ENCODE results near the gene GAB2.

GAB2 gene

DNA sequence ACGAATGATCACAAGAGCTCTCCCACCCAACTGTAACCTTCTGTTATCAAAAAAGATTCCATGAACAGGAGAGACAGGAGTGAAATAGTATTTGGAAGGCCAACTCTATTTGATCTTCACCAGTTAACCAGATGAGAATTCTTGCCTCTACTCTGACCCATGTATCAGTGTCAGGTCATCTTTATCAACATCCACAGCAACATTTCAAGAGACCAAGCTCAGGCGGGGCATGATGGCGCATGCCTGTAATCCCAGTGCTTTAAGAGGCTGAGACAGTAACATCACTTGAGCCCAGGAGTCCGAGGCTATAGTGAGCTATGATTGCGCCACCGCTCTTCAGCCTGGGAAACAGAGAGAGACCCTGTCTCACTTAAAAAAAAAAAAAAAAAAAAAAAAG, 62.3 kb downstream of the GAB2 start:
- H3K36me3 ChIP-seq (ENCODE audit: insufficient read depth, insufficient read length, low read length): no peaks in the 10 kb centered on the region
- no peaks in the 10 kb centered on the region for H3K9me3 ChIP-seq (ENCODE audit: insufficient read depth, low read length)
- H3K4me1 ChIP-seq (ENCODE audit: insufficient read depth, insufficient read length): no peaks in the 10 kb centered on the region
- DNase-seq (ENCODE audit: low read depth, low spot score): no peak
- no peak overlapping the region for H3K9ac ChIP-seq (ENCODE audit: insufficient read length, low read depth)
- TF ChIP-seq ZNF274 (IDR thresholded peaks at IDR 0.05; ENCODE audit: low read depth, low read length): no peak
- TF ChIP-seq SUZ12 (IDR thresholded peaks at IDR 0.05; ENCODE audit: extremely low read depth, insufficient read depth, insufficient read length): no peak
- TF ChIP-seq YY1 (IDR thresholded peaks at IDR 0.05; ENCODE audit: insufficient read depth, insufficient read length): no peak
- H3K4me3 ChIP-seq (ENCODE audit: insufficient read length, low read depth): no peak overlapping the region
- no peaks in the 10 kb centered on the region for H3K27me3 ChIP-seq (ENCODE audit: insufficient read depth, insufficient read length)

- TF ChIP-seq YY1 (IDR thresholded peaks at IDR 0.05; ENCODE audit: insufficient read depth, insufficient read length): no peak
- TF ChIP-seq SUZ12 (IDR thresholded peaks at IDR 0.05; ENCODE audit: extremely low read depth, insufficient read depth, insufficient read length): no peak
- TF ChIP-seq ZNF274 (IDR thresholded peaks at IDR 0.05; ENCODE audit: low read depth, low read length): no peak
- Histone ChIP-seq H3K27me3 (ENCODE audit: insufficient read depth, insufficient read length) (no peaks in the 10 kb centered on the region), H3K4me1 (ENCODE audit: insufficient read depth, insufficient read length) (no peaks in the 10 kb centered on the region), H3K4me3 (ENCODE audit: insufficient read length, low read depth) (no peak overlapping the region), H3K36me3 (ENCODE audit: insufficient read depth, insufficient read length, low read length) (no peaks in the 10 kb centered on the region), H3K9ac (ENCODE audit: insufficient read length, low read depth) (no peak overlapping the region), H3K9me3 (ENCODE audit: insufficient read depth, low read length) (no peaks in the 10 kb centered on the region)
- no peak for DNase-seq (ENCODE audit: low read depth, low spot score)
Measured at GRCh38 chr11:78354408-78355308, 63.0 kb downstream of the GAB2 start.

DNA sequence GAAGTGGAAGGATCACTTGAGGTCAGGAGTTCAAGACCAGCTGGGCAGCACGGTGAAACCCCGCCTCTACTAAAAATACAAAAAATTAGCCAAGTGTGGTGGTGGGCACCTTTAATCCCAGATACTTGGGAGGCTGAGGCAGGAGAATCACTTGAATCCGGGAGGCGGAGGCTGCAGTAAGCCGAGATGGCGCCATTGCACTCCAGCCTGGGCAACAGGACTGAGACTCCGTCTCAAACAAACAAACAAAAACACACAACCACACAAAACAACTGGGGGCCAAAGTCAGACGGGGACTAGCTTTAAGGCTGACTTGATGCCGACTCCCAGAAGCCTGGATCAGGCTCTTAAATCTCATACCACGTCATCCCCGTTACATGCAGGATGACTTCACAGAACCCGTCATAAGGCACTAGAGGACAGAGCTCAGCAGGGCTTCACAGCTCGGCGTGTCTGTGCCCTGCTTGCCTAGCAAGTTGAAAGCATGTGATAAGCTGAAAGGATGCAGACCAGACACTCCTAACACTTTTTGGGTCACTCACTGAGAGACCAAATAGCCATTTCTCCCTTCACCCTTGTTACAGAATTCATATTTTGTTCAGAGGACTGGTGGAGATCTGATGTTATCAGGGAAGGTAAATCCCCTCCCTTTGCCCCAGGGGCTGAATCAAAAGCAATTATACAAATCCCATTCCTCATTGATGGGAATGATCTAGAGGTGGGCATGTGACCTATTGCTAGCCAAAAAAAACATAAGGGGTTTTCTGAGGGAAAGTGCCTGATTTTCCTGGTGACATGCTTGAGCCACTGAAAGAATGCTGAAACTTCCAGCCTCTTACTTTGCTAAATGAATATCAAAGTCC, 65.4 kb downstream of the GAB2 start:
- no peaks in the 10 kb centered on the region for H3K27me3 ChIP-seq (ENCODE audit: insufficient read depth, insufficient read length)
- no peak for DNase-seq (ENCODE audit: low read depth, low spot score)
- H3K36me3 ChIP-seq (ENCODE audit: insufficient read depth, insufficient read length, low read length): no peaks in the 10 kb centered on the region
- no peak overlapping the region for H3K4me3 ChIP-seq (ENCODE audit: insufficient read length, low read depth)
- H3K9ac ChIP-seq (ENCODE audit: insufficient read length, low read depth): no peak overlapping the region
- no peaks in the 10 kb centered on the region for H3K9me3 ChIP-seq (ENCODE audit: insufficient read depth, low read length)
- no peaks in the 10 kb centered on the region for H3K4me1 ChIP-seq (ENCODE audit: insufficient read depth, insufficient read length)
- no peak for TF ChIP-seq ZNF274 (IDR thresholded peaks at IDR 0.05; ENCODE audit: low read depth, low read length)
- no peak for TF ChIP-seq SUZ12 (IDR thresholded peaks at IDR 0.05; ENCODE audit: extremely low read depth, insufficient read depth, insufficient read length)
- no peak for TF ChIP-seq YY1 (IDR thresholded peaks at IDR 0.05; ENCODE audit: insufficient read depth, insufficient read length)

DNA sequence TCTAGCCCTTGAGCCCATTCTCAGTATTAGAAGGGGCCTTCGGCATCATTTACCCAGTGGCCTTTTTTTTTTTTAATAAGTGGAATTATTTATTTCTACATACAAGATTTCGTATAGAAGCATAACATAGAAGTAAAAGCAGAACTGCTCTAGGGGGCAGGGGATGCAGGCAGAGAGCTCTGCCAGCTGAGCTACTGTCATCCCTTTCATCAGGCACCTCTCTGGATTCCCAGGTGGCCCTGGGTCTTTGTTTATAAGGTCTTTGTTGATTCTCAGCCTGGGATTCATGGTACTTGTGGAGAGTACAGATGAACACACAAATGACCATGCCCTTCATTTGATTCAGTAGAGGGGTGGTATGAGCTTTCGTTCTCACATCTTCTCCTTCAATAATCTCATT, 66.4 kb downstream of the GAB2 start:
- Histone ChIP-seq H3K4me3 (ENCODE audit: insufficient read length, low read depth) (no peak overlapping the region), H3K9me3 (ENCODE audit: insufficient read depth, low read length) (no peaks in the 10 kb centered on the region), H3K4me1 (ENCODE audit: insufficient read depth, insufficient read length) (no peaks in the 10 kb centered on the region), H3K9ac (ENCODE audit: insufficient read length, low read depth) (no peak overlapping the region), H3K36me3 (ENCODE audit: insufficient read depth, insufficient read length, low read length) (no peaks in the 10 kb centered on the region), H3K27me3 (ENCODE audit: insufficient read depth, insufficient read length) (no peaks in the 10 kb centered on the region)
- TF ChIP-seq YY1 (IDR thresholded peaks at IDR 0.05; ENCODE audit: insufficient read depth, insufficient read length) (no peak), SUZ12 (IDR thresholded peaks at IDR 0.05; ENCODE audit: extremely low read depth, insufficient read depth, insufficient read length) (no peak), ZNF274 (IDR thresholded peaks at IDR 0.05; ENCODE audit: low read depth, low read length) (no peak)
- DNase-seq (ENCODE audit: low read depth, low spot score): no peak

DNA sequence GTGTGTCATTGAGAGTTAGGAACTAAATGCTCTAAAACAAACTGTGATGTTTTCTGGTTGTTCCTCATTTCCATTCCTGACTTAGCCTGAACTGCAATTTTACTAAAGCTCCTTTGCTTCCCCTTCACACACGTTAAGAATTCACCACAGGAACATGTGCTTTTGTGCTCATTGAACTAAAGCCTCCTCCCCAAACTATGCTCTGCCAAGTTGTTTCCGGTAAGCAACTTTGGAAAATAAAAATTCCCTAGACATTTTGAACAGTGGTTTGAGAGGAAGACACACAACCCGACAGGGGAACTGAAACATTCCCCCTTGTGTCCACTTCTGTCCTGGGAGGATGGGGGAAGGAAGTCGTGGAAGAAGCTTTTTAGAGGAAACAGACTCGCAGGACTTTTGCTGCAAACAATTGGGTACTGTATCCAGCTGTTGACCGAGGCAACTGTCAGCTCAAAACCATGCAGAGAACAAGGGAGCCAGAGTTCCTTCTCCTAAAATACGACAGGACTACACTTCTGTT, 66.9 kb downstream of the GAB2 start:
- Histone ChIP-seq H3K4me1 (ENCODE audit: insufficient read depth, insufficient read length) (no peaks in the 10 kb centered on the region), H3K4me3 (ENCODE audit: insufficient read length, low read depth) (no peak overlapping the region), H3K9ac (ENCODE audit: insufficient read length, low read depth) (no peak overlapping the region), H3K27me3 (ENCODE audit: insufficient read depth, insufficient read length) (no peaks in the 10 kb centered on the region), H3K36me3 (ENCODE audit: insufficient read depth, insufficient read length, low read length) (no peaks in the 10 kb centered on the region), H3K9me3 (ENCODE audit: insufficient read depth, low read length) (no peaks in the 10 kb centered on the region)
- no peak for TF ChIP-seq ZNF274 (IDR thresholded peaks at IDR 0.05; ENCODE audit: low read depth, low read length)
- no peak for TF ChIP-seq YY1 (IDR thresholded peaks at IDR 0.05; ENCODE audit: insufficient read depth, insufficient read length)
- no peak for DNase-seq (ENCODE audit: low read depth, low spot score)

DNA sequence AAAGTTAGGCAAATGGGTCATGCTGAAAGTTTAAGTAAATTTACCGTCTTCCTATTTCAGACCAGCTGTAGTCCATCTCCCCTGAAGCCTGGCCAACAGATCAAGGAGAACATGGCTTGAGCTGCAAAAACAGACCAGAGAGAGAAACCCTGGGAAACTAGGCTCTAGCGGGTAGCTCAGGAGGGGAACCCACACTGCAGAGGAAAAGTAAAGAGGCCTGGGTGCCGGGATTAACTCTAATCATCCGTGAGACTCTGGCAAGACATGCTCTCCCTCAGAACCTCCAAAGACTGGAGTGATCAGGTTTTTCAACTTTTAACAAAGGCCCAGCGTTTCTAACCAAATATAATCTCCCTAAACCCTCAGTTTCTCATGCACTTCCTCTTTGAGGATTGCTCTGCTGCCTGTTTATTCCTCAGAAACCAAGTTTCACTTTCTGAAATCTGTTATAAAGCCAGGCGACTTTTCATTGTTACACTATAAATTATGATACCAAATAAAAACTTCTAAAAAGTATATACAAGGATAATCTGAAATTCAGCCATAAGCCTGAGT, 67.5 kb downstream of the GAB2 start:
- Histone ChIP-seq H3K9me3 (ENCODE audit: insufficient read depth, low read length) (no peaks in the 10 kb centered on the region), H3K9ac (ENCODE audit: insufficient read length, low read depth) (no peak overlapping the region), H3K27me3 (ENCODE audit: insufficient read depth, insufficient read length) (no peaks in the 10 kb centered on the region), H3K4me1 (ENCODE audit: insufficient read depth, insufficient read length) (no peaks in the 10 kb centered on the region), H3K36me3 (ENCODE audit: insufficient read depth, insufficient read length, low read length) (no peaks in the 10 kb centered on the region), H3K4me3 (ENCODE audit: insufficient read length, low read depth) (no peak overlapping the region)
- TF ChIP-seq ZNF274 (IDR thresholded peaks at IDR 0.05; ENCODE audit: low read depth, low read length): no peak
- no peak for TF ChIP-seq YY1 (IDR thresholded peaks at IDR 0.05; ENCODE audit: insufficient read depth, insufficient read length)
- no peak for TF ChIP-seq SUZ12 (IDR thresholded peaks at IDR 0.05; ENCODE audit: extremely low read depth, insufficient read depth, insufficient read length)
- DNase-seq (ENCODE audit: low read depth, low spot score): no peak

Measured in NT2/D1 (cell line).